ENCODE results near the gene E4F1.

DNA sequence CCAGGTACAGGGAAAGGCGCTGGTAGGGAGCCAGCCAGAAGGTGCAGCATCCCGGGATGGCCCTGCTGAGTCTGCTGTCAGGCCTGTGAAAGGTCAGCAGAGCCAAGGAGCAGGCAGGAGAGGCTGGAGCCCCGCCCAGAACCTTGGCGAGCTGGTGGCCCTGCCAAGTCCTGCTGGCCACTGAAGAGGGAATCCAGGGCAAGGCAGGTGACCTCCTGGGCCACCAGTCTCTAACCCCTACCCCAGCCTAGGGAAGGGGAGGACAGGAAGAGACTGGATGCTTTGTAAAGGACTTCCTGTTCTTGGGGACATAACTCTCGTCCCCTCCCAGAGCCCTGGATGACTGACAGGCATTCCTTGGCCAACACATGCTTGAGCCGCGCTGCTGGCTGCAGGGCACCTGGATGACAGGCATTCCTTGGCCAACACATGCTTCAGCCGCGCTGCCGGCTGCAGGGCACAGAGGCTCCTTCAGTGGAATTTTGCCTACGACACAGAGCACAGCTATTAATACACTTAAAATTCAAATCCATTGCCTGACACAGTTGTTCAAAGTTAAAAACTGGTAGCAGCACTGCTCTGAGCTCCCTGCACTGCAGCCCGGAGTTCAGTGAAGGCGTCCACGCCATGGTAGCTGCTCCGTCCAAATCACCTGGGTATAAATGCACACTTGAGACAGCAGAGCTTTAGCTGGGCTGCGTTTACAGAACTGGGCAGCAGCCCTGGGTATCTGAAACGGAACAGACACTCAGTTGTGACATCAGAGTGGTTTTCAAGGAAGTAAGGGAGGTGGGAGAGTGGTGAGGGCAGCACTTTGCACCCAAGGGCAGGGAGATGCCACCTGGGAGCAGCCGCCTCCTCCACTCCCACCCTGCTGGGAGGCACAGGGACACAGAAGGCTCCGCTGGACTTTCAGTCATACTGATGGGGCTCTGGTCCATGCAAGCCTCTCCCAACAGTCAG lies 10.7 kb upstream of the E4F1 start:
- TF ChIP-seq, protein P1, sequence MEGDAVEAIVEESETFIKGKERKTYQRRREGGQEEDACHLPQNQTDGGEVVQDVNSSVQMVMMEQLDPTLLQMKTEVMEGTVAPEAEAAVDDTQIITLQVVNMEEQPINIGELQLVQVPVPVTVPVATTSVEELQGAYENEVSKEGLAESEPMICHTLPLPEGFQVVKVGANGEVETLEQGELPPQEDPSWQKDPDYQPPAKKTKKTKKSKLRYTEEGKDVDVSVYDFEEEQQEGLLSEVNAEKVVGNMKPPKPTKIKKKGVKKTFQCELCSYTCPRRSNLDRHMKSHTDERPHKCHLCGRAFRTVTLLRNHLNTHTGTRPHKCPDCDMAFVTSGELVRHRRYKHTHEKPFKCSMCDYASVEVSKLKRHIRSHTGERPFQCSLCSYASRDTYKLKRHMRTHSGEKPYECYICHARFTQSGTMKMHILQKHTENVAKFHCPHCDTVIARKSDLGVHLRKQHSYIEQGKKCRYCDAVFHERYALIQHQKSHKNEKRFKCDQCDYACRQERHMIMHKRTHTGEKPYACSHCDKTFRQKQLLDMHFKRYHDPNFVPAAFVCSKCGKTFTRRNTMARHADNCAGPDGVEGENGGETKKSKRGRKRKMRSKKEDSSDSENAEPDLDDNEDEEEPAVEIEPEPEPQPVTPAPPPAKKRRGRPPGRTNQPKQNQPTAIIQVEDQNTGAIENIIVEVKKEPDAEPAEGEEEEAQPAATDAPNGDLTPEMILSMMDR (IDR thresholded peaks at IDR 0.05), result no peak
- TF ChIP-seq POLR2A (IDR thresholded peaks at IDR 0.05), result no peak
